ENCODE measurements around the gene ATF6. TPM values are rescaled to one million over a fixed set of nuclear protein-coding genes. Genes with fewer than 3 reads are reported as not detected.

ATF6 gene
- total and polyA plus RNA-seq, 4 donors, result 10.0 to 22.5 (median 13.4) TPM

GRCh38 chr1:161737625-161738024 lies 28.5 kb upstream of the ATF6 start:
- 93% methylated on average over 2 of the region's 2 CpGs for WGBS

More at GRCh38 chr1:161737625-161738024, 28.5 kb upstream of the ATF6 start:
- Histone ChIP-seq H3K36me3 (ENCODE audit: control insufficient read depth in 4 of 4, insufficient read depth in 3 of 4, low read depth in 1 of 4, low read length in 3 of 4) (no peaks in the 10 kb centered on the region), H3K27me3 (ENCODE audit: control insufficient read depth in 4 of 4, insufficient read depth in 4 of 4, low read length in 3 of 4) (no peaks in the 10 kb centered on the region), H3K9me3 (ENCODE audit: control insufficient read depth in 4 of 4, low read length in 3 of 4) (no peaks in the 10 kb centered on the region), H3K9ac (ENCODE audit: low read depth in 1 of 2, low read length in 2 of 2) (no peak overlapping the region), H3K27ac (ENCODE audit: low read depth in 1 of 2, low read length in 2 of 2) (no peak overlapping the region), H3K4me3 (ENCODE audit: low read depth in 1 of 3, low read length in 3 of 3) (no peak overlapping the region), H3K4me1 (ENCODE audit: control insufficient read depth in 4 of 4, insufficient read depth in 4 of 4, low read length in 3 of 4) (no peaks in the 10 kb centered on the region)
- no peak for DNase-seq (ENCODE audit: low spot score)
- no peak for TF ChIP-seq GABPA (IDR thresholded peaks at IDR 0.05 in 1 of 2, conservative IDR thresholded peaks at IDR 0.05 in 1 of 2)
- TF ChIP-seq SP1 (IDR thresholded peaks at IDR 0.05), result no peak
- TF ChIP-seq, protein P1, sequence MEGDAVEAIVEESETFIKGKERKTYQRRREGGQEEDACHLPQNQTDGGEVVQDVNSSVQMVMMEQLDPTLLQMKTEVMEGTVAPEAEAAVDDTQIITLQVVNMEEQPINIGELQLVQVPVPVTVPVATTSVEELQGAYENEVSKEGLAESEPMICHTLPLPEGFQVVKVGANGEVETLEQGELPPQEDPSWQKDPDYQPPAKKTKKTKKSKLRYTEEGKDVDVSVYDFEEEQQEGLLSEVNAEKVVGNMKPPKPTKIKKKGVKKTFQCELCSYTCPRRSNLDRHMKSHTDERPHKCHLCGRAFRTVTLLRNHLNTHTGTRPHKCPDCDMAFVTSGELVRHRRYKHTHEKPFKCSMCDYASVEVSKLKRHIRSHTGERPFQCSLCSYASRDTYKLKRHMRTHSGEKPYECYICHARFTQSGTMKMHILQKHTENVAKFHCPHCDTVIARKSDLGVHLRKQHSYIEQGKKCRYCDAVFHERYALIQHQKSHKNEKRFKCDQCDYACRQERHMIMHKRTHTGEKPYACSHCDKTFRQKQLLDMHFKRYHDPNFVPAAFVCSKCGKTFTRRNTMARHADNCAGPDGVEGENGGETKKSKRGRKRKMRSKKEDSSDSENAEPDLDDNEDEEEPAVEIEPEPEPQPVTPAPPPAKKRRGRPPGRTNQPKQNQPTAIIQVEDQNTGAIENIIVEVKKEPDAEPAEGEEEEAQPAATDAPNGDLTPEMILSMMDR (IDR thresholded peaks at IDR 0.05; ENCODE audit: low read depth, low read length, missing input control), result no peak
- TF ChIP-seq FOXA1 (IDR thresholded peaks at IDR 0.05), result no peak
- no peak for TF ChIP-seq FOXA2 (IDR thresholded peaks at IDR 0.05)
- no peak for TF ChIP-seq YY1 (IDR thresholded peaks at IDR 0.05)
- TF ChIP-seq, protein P2, sequence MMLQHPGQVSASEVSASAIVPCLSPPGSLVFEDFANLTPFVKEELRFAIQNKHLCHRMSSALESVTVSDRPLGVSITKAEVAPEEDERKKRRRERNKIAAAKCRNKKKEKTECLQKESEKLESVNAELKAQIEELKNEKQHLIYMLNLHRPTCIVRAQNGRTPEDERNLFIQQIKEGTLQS (IDR thresholded peaks at IDR 0.05), result no peak
- TF ChIP-seq EGR1 (IDR thresholded peaks at IDR 0.05; ENCODE audit: low read depth in 2 of 2), result no peak
- no peak for TF ChIP-seq TAF1 (conservative IDR thresholded peaks at IDR 0.05)
- no peak for TF ChIP-seq HNF4A (conservative IDR thresholded peaks at IDR 0.05)
- TF ChIP-seq RXRA (IDR thresholded peaks at IDR 0.05), result no peak
- no peak for TF ChIP-seq ZBTB33 (IDR thresholded peaks at IDR 0.05)
- TF ChIP-seq HNF4G (IDR thresholded peaks at IDR 0.05), result no peak
- no peak for TF ChIP-seq REST (IDR thresholded peaks at IDR 0.05)
- no peak for TF ChIP-seq RAD21 (IDR thresholded peaks at IDR 0.05)
- no peak for TF ChIP-seq JUND (IDR thresholded peaks at IDR 0.05)

All from liver (tissue), 9 donors.